Measurements from ENCODE around the gene KRTAP2-2.
"Not testable (repeated sequence)": the region's sequence is repeated elsewhere in the genome, so short reads cannot be mapped to it uniquely, and the experiment has no call there.

Gene KRTAP2-2

GRCh38 chr17:41055130-41055529 lies at the start of gene KRTAP2-2:
TSS of gene KRTAP2-2 (minus strand) at chr17:41055230. CDS start at chr17:41055211, 19 bp downstream.
- DNase-seq (ENCODE audit: low read depth) = not testable (repeated sequence)

GRCh38 chr17:41104386-41105038 lies 49.5 kb upstream of the KRTAP2-2 start:
- peak; percentile 85 for DNase-seq (ENCODE audit: low read depth)

- peak; percentile 71 for DNase-seq (ENCODE audit: low read depth)
These were observed 48.9 kb upstream of the KRTAP2-2 start for GRCh38 chr17:41103896-41104295.

- peak; percentile 73 for DNase-seq (ENCODE audit: low read depth)
These were observed 46.7 kb upstream of the KRTAP2-2 start, which contains the start of gene KRTAP4-16 for GRCh38 chr17:41101586-41102259. TSS of gene KRTAP4-16 (minus strand) at chr17:41102209. CDS start at chr17:41102209, 0 bp downstream.

GRCh38 chr17:41099682-41100480 lies 44.9 kb upstream of the KRTAP2-2 start:
- peak; percentile 99 for DNase-seq (ENCODE audit: low read depth)

- peak; percentile 91 for DNase-seq (ENCODE audit: low read depth)
These were observed 43.5 kb upstream of the KRTAP2-2 start for GRCh38 chr17:41098481-41098880.

GRCh38 chr17:41098042-41098441 lies 43.0 kb upstream of the KRTAP2-2 start, which contains the start of gene KRTAP4-8:
TSS of gene KRTAP4-8 (minus strand) at chr17:41098142. CDS start at chr17:41098084, 58 bp downstream.
- peak; percentile 39 for DNase-seq (ENCODE audit: low read depth)

GRCh38 chr17:41096055-41096454 lies 41.0 kb upstream of the KRTAP2-2 start:
- DNase-seq (ENCODE audit: low read depth) = no peak

- not testable (repeated sequence) for DNase-seq (ENCODE audit: low read depth)
These were observed 33.8 kb upstream of the KRTAP2-2 start for GRCh38 chr17:41088760-41089352.

GRCh38 chr17:41084100-41084856 lies 29.2 kb upstream of the KRTAP2-2 start, which contains the start of gene KRTAP4-7:
TSS of gene KRTAP4-7 (plus strand) at chr17:41084150. CDS start at chr17:41084207, 57 bp downstream.
- DNase-seq (ENCODE audit: low read depth) = not testable (repeated sequence)

GRCh38 chr17:41083427-41083826 lies 28.4 kb upstream of the KRTAP2-2 start:
- DNase-seq (ENCODE audit: low read depth) = peak; percentile 92

GRCh38 chr17:41082626-41083025 lies 27.6 kb upstream of the KRTAP2-2 start:
- DNase-seq (ENCODE audit: low read depth) = peak; percentile 93

- DNase-seq (ENCODE audit: low read depth) = no peak
These were observed 21.8 kb upstream of the KRTAP2-2 start for GRCh38 chr17:41076788-41077187.

GRCh38 chr17:41073676-41074075 lies 18.6 kb upstream of the KRTAP2-2 start:
- DNase-seq (ENCODE audit: low read depth) = no peak

GRCh38 chr17:41071606-41072360 lies 16.8 kb upstream of the KRTAP2-2 start:
- no peak for DNase-seq (ENCODE audit: low read depth)

- DNase-seq (ENCODE audit: low read depth) = no peak
These were observed 14.0 kb upstream of the KRTAP2-2 start for GRCh38 chr17:41069031-41069430.

- no peak for DNase-seq (ENCODE audit: low read depth)
These were observed 12.3 kb upstream of the KRTAP2-2 start for GRCh38 chr17:41067281-41067680.

GRCh38 chr17:41065829-41066624 lies 11.0 kb upstream of the KRTAP2-2 start, which contains the start of gene KRTAP2-4:
TSS of gene KRTAP2-4 (minus strand) at chr17:41065879. CDS start at chr17:41065845, 34 bp downstream.
- DNase-seq (ENCODE audit: low read depth) = peak; percentile 97

GRCh38 chr17:41065016-41065689 lies 10.1 kb upstream of the KRTAP2-2 start:
- not testable (repeated sequence) for DNase-seq (ENCODE audit: low read depth)

All from ELR (cell line).